ENCODE measurements around the gene SOX18.

The SOX18 gene

DNA sequence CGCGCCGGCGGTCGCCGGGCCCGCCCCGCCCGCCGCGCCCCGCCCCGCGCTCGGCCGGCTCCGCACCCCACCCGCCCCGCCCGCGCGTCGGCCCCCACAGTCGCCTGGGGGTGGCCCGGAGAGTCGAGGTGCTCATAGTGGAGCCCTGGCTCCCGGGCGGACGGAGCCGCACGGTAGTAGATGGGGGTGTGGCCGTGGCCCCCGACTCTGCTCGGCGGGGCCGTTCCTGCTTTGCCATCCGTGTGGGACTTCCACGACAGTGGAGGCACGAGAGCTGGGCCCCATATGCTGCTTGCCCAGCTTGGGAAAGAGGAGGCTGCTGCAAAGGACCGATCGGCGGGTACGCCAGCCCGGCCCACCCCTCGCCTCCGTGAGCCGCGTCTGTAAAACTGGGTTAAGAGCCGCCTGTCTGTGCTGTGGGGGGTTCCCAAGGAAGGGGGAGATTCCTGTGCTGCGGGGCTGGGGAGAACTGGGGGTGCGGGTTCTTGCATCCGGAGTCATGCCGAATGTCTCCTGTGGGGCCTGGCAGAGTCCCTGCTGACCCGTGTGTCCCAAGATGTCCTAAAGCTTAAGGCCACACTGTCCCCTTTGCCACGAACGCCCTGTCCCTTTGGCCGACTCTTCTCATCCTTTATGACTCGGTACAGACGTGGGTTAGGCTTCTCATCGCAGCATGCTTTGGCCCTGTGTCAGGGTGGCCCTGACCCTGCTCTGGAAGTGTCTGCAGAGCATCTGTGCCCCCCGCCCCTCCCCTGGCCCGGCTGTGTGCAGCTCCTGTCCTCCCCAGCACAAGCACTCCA lies 30.8 kb upstream of the SOX18 start, which contains the start of gene OPRL1:
Gene OPRL1, plus strand, starts transcription at position 70 of the 800 bp plus-strand sequence. CDS start 12,639 bp downstream, outside the sequence.
- DNase-seq (ENCODE audit: low read depth): peak; percentile 63

- peak; percentile 69 for DNase-seq (ENCODE audit: low read depth)
Measured at GRCh38 chr20:64079273-64080012, 30.0 kb upstream of the SOX18 start, which contains the start of gene RGS19. RGS19 (minus strand) TSS chr20:64079518; CDS start chr20:64076886, 2,632 bp downstream.

DNA sequence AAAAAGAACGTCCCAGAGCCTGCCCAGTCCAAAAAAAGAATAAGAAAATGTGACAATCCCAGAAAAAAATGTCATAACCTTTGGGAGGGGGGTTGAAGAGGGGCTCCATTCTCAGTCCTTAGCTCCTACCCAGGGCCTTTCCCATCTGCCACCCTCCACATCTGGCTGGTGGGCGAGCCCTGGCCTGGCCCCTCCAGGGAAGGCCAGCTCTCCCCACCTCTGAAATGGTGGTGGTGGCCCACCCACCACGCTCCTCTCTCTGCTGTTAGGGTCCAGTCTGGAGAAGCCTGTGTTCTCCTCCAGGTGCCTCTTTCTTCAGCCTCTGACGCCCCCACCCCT lies 29.5 kb upstream of the SOX18 start:
- no peak for DNase-seq (ENCODE audit: low read depth)

DNA sequence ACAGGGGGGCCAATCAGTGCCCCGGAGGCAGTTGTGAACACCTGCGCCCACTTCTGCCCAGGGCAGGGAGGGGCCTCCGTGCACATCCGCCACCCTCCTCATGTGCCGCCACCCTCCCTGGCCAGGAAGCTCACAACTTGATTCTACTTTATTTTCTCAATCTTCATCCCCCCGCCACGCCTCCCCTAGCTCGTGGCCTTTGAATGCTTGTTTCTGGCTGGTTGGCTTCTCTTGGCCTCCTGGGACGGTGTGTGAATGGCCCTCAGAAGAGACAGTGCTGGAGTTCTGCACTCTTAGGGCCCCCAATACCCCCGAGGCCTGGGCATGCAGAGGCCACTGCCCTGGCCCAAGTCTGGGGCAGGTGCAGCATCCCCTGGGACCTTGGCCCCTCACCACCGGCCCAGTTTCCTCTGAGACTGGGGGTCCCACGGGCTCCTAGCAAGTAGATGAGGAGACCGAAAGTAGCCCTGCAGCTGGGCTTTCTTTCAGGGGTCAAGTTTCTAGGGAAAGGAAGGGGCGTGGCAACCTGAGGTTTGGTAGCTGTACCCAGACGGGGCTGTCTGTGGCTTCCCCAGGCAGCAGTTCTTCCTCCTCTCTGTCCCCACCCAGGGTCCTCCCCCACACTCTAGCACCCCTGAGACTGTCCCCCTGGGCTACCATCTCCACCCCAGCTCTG lies 28.6 kb upstream of the SOX18 start:
- DNase-seq (ENCODE audit: low read depth): peak; percentile 48

GRCh38 chr20:64077541-64077875 lies 28.1 kb upstream of the SOX18 start:
- no peak for DNase-seq (ENCODE audit: low read depth)

DNA sequence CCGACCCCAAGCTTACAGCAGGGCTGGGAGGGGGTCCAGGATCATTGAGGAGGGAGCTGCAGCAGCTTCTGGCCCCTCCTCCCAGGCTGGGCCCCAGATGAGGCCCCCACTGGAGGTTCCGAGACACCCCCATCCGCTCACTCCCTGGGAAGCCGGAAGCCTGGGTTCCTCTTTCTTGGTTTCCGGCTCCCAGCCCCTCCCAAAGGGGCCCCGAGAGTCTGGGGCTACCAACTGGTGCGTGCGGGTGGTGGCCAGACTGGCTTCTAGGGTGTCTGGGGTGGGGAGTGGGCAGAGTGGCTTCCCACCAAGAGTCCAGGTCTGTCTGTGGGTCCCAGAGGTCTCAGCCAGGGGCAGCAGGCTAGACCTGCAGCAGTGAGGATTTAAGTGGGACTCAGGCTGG lies 27.7 kb upstream of the SOX18 start:
- no peak for DNase-seq (ENCODE audit: low read depth)

DNA sequence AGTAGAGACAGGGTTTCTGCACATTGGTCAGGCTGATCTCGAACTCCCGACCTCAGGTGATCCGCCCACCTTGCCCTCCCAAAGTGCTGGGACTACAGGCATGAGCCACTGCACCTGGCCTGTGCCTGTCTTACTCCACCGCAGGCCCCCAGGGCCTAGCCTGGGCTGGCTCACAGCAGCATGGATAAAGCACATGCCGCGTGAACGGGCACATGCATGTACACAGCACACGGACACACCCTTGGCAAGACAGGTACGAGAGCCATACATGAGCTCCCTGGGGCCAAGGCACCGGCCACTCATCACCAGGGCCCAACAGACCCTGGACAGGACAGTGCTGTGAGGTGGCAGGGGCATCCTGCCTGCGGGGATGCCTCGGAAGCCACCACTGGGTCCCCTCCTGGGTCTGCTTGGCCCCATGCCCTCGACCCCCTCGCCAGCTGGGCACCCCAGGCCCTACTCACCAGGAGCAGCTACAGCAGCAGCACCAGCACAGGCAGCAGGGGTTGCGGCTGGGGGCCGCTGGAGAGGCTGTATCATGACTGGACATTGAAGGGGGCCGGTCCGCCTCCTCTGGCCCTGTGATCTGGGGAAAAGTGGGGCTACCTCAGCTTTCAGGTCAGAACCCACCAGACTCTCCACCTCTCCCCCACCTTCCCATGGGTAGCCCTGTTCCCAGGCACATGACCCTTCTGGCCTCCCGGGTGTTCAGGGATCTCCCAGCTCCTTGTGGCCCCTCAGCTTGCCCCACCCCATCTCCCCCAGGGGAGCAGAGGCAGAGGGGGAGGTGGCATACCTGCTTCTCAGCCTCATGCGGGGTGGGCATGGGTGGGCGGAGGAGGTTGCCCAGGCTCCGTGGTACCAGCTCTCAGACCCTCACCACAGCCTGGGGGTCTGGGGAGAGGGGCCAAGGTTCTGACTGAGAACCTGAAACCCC lies 26.9 kb upstream of the SOX18 start:
- DNase-seq (ENCODE audit: low read depth): no peak

- no peak for DNase-seq (ENCODE audit: low read depth)
Measured at GRCh38 chr20:64075556-64075955, 26.1 kb upstream of the SOX18 start.

DNA sequence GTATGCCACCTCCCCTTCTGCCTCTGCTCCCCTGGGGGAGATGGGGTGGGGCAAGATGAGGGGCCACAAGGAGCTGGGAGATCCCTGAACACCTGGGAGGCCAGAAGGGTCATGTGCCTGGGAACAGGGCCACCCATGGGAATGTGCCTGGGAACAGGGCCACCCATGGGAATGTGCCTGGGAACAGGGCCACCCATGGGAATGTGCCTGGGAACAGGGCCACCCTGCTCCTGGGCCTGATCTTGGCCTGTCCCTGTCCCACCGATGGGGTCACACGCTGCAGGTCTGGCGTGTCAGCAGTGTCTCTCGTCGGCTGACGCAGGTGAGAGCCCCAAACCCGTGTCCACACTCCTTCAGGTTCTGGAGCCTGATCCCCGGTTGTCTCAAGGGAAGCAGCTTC lies 25.5 kb upstream of the SOX18 start:
- no peak for DNase-seq (ENCODE audit: low read depth)

DNA sequence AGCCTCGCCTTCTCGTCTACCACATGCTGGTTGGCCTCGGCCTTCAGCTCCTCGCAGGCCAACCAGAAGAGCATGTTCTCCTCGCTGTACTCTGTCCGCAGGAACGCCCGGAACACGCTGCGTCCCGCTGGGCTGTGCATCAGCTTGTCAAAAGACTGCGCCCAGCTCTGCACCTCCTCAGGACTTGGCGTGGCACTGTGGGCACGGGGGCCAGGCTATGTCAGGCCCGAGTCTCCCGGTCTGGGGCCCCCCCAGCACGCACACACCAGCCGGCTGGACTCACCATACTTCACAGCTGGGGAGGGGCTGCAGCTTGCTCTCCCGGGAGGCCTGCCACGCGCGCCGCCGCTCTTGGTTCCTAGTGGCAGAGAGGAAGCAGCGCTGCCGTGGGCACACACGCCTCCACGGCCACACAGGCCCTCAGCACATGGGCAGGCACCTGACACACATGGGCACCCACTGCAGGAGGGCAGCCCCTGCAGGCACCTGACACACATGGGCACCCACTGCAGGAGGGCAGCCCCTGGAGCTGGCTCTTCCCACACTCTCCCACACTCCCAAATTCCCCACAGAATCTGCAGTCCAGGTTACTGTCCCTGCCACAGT lies 24.8 kb upstream of the SOX18 start:
- no peak for DNase-seq (ENCODE audit: low read depth)

- DNase-seq (ENCODE audit: low read depth): no peak
Measured at GRCh38 chr20:64073476-64074183, 24.2 kb upstream of the SOX18 start.

GRCh38 chr20:64072498-64073063 lies 23.1 kb upstream of the SOX18 start:
- no peak for DNase-seq (ENCODE audit: low read depth)

GRCh38 chr20:64071341-64072332 lies 22.2 kb upstream of the SOX18 start:
- DNase-seq (ENCODE audit: low read depth): no peak

DNA sequence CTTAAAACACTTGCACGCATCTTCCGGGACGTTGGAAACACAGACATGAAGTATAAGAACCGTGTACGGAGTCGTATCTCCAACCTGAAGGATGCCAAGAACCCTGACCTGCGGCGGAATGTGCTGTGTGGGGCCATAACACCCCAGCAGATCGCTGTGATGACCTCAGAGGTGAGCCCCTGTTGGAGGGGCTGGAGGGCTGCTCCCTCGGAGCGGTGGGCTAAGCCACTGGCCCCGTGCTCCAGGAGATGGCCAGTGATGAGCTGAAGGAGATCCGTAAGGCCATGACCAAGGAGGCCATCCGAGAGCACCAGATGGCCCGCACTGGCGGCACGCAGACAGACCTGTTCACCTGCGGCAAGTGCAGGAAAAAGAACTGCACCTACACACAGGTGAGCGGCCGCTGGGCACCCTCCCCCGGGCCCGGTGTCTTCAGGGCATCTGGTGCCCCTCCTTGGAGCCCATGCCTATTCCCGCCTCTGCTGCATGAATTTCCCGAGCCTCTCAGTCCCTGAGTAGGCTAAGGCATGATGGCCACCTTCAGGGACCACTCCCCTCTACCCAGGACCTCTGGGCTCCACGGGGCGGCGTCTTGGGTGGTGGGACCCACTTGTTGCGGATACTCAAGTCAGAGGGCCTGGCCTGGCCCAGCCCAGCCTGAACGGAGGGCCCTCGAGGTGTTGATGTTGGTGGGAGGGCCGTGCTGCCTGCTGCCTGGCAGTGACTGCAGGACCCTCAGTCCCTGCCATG lies 21.0 kb upstream of the SOX18 start:
- no peak for DNase-seq (ENCODE audit: low read depth)

- DNase-seq (ENCODE audit: low read depth): no peak
Measured at GRCh38 chr20:64069614-64070243, 20.3 kb upstream of the SOX18 start.

DNA sequence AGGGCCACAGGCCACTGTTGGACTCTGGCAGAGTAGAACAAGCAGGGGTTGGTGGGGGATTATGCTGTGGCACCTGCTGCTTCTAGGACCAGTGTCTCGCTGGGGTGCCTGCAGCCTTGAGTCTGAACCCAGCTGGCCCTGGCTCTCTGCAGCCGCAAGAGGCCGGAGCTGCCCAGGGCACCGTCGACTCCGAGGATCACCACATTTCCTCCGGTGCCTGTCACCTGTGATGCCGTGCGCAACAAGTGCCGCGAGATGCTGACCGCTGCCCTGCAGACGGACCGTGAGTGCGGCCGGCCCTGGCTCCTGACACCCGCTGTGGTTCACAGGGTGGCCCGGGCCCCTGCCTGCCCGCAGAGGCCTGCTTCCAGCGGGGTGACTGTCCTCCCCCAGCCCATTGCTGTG lies 19.8 kb upstream of the SOX18 start:
- no peak for DNase-seq (ENCODE audit: low read depth)

- no peak for DNase-seq (ENCODE audit: low read depth)
Measured at GRCh38 chr20:64068386-64069208, 19.2 kb upstream of the SOX18 start.

All from T-helper 22 cell (primary cell).